ENCODE data around the gene INTS15.
A peak's percentile ranks its signal among the peaks of the same experiment; 100 is the strongest.
"Not testable (repeated sequence)": the region's sequence is repeated elsewhere in the genome, so short reads cannot be mapped to it uniquely, and the experiment has no call there.

The INTS15 gene

GRCh38 chr7:6619961-6620360 lies 30.1 kb downstream of the INTS15 start:
- no peak for DNase-seq

GRCh38 chr7:6621195-6622133 lies 31.6 kb downstream of the INTS15 start:
- DNase-seq = no peak

- DNase-seq = no peak
Observed at GRCh38 chr7:6622134-6622710, 32.4 kb downstream of the INTS15 start.

GRCh38 chr7:6623589-6624245 lies 33.9 kb downstream of the INTS15 start:
- DNase-seq = no peak

GRCh38 chr7:6624246-6624611 lies 34.4 kb downstream of the INTS15 start:
- no peak for DNase-seq

- peak; percentile 84 for DNase-seq
Observed at GRCh38 chr7:6628045-6628444, 38.2 kb downstream of the INTS15 start.

- DNase-seq = no peak
Observed at GRCh38 chr7:6630007-6630849, 40.4 kb downstream of the INTS15 start.

- no peak for DNase-seq
Observed at GRCh38 chr7:6631605-6632004, 41.8 kb downstream of the INTS15 start.

DNA sequence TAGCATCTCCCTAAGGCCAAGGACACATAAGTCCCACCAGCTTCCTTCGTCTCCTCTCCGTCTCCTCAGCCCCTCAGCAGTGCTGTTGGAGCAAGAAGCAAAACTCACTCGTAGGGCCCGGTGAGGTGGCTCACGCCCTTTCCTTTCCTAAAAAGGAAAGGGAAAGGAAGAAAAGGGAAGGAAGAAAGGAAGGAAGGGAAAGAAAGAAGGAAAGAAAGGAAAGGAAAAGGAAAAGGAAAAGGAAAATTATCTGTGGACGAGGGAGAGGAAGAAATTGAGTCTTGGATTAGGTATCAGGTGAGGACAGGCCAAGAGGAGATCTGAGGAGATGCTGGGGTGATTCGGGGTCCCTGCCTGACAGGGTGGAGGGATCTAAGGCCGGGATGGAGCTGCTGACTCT lies 44.2 kb downstream of the INTS15 start:
- DNase-seq = no peak

GRCh38 chr7:6634971-6635370 lies 45.1 kb downstream of the INTS15 start:
- not testable (repeated sequence) for DNase-seq

- DNase-seq = peak; percentile 54
Observed at GRCh38 chr7:6636741-6637543, 47.1 kb downstream of the INTS15 start, which contains the start of gene ZNF316. TSS of gene ZNF316 (plus strand) at chr7:6637318. CDS start at chr7:6642410, 5,092 bp downstream.

DNA sequence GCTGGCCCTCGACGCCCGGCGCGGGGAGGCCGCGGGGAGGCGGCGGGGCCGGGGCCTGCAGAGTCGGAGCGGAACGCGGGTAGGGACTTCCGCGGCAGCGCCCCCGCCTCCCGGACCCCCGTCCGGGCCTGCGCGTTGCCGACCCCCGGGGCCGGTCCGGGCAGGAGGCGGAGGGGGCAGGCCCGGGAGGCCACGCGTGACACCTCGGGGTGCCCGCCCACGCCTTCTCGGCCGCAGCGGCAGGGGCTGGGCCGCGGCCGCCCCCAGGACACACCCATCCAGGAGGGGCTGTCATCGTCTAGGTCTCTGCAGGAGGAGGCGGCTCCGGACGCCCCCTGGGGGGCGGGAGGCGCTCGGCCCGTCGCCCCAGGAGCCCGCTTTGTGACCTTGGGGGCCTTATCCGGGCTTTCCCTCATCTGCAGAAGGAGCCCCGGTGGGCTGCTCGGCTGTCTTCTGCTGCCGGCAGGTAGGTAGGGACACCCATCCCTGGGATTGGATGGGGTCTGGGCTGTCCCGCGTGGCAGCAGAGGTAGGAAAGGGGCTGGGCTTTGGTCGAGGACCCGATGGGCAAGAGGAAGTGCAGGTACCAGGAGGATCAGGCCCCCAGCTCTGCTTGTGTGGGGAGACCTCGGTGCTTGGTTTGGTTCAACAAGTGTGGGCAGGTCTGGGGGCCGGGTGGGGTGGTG lies 47.9 kb downstream of the INTS15 start:
- peak; percentile 25 for DNase-seq

DNA sequence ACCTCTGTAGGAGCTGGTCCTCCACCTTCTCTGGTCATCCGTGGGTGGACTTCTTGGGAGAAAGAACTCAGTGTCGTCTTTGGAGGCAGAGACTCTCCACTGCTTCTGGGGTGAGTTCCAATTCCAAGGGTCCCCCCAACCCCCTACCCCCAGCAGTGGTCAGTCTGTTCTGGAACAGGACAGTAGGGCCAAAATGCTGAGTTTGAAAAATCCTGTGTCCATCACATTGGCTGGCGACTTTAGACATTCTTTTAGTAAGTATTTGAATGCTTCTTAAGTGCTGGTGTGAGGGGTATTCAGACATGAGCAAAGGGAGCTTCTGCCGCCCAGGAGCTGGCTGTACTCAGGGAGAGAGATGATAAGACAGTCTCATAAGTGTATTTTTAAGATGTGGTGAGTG lies 49.2 kb downstream of the INTS15 start:
- no peak for DNase-seq

GRCh38 chr7:6639627-6640026 lies 49.8 kb downstream of the INTS15 start:
- DNase-seq = no peak

DNA sequence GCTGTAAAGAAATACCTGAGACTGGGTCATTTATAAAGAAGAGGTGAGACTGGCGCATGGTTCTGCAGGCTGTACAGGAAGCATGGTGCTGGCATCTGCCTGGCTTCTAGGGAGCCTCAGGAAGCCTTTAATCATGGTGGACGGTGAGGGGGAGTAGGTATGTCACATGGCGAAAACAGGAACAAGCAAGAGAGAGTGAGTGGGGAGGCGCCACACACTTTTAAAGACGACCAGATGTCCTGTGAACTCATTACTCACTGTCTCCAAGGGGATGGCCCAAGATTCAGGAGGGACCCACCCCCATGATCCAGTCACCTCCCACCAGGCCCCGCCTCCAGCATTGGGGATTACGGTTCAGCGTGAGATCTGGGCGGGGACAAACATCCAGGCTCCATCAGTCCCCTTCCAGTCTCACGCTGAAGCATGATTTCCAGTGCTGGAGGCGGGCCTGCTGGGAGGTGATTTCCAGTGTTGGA lies 50.5 kb downstream of the INTS15 start:
- DNase-seq = no peak

DNA sequence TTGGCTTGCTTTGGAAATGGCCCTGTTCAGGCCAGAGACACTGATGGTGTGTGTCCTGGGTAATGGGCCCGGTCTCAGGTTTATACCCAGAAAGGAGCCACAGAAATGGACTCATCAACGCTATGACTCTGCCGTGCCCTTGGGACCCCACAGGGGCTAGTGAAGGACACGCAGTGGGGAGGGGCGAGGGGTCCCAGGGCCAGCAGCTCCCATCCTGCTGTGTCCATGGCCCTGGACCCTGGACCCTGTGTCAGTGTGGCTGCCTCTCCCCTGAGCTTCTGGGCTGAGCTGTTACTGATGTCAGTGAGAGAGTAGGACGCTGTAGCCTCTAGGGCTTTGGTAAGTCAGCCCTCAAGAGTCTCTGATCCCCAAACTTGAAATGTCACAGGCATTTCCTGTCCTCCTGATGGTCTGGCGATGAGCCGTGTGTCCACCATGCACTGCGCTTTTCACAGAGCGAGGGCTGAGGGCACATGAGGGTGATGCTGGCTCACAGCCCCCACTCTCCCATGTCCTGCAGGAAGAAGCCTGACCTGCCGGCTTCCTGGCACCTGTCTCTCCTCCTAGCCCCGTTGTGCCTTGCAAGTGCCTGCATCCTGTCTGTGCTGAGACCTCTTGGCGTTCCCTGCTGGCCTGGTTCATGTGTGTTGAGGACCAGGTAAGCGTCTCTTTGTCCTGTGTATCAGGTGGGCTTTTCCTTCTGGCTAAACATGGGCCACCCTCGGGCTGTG lies 51.6 kb downstream of the INTS15 start:
- no peak for DNase-seq

GRCh38 chr7:6642239-6642839 lies 52.5 kb downstream of the INTS15 start:
- DNase-seq = no peak

DNA sequence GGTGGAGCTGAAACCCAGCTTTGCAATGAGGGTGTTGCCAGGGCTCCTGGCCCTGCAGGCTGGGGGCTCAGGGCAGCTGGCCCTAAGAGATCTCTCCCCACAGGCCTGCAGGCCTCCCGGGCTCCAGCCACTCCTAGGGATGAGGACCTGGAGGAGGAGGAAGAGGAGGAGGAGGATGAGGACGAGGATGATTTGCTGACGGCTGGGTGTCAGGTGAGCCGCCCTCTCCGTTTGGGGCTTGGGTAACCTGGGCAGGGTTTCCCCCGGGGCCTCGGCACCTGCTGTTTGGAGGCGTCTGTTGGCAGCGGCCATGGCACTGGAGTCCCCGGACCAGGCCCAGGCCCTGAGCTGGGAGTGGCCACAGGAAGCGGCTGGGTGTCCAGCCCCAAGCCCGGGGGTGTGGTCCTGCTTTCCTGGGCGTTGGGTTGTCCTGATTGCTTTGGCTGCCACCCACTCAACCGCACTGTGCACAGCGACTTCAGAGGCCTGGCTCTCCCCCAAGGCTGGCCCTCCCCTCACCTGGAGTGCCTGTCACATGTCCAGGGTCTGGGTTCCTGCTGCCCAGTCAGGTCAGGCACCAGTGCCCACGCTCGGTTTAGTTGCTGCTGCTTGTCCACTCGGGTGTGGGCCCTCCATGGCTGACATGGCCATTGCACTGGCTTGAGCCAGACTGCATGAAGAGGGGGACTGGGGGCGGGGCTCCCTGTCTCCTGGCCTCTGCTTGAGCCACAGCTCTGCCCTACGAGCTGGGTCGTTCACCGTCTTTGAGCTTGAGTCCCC lies 53.2 kb downstream of the INTS15 start:
- DNase-seq = no peak

Data from NCI-H345 (cell line).